ENCODE data around the gene GGT5. TPM values are rescaled to one million over a fixed set of nuclear protein-coding genes. Genes with fewer than 3 reads are reported as not detected.

GGT5 gene
- total and polyA plus RNA-seq, 2 of the 13 experiments (the other 11 are each of a cell fraction or from before 2014, with no cell fraction given) = 0.69 to 3.1 TPM

GRCh38 chr22:24270556-24271385, 25.9 kb upstream of the GGT5 start, which contains the start of gene SPECC1L (continued):
- peak; percentile 40; the same call in 1 of the 2 replicates for TF ChIP-seq GZF1 (CRISPR knock-in tag; IDR thresholded peaks at IDR 0.05)
- peak; percentile 96 for TF ChIP-seq ZNF138 (CRISPR knock-in tag; IDR thresholded peaks at IDR 0.05; ENCODE audit: low read depth)
- TF ChIP-seq, protein P1, sequence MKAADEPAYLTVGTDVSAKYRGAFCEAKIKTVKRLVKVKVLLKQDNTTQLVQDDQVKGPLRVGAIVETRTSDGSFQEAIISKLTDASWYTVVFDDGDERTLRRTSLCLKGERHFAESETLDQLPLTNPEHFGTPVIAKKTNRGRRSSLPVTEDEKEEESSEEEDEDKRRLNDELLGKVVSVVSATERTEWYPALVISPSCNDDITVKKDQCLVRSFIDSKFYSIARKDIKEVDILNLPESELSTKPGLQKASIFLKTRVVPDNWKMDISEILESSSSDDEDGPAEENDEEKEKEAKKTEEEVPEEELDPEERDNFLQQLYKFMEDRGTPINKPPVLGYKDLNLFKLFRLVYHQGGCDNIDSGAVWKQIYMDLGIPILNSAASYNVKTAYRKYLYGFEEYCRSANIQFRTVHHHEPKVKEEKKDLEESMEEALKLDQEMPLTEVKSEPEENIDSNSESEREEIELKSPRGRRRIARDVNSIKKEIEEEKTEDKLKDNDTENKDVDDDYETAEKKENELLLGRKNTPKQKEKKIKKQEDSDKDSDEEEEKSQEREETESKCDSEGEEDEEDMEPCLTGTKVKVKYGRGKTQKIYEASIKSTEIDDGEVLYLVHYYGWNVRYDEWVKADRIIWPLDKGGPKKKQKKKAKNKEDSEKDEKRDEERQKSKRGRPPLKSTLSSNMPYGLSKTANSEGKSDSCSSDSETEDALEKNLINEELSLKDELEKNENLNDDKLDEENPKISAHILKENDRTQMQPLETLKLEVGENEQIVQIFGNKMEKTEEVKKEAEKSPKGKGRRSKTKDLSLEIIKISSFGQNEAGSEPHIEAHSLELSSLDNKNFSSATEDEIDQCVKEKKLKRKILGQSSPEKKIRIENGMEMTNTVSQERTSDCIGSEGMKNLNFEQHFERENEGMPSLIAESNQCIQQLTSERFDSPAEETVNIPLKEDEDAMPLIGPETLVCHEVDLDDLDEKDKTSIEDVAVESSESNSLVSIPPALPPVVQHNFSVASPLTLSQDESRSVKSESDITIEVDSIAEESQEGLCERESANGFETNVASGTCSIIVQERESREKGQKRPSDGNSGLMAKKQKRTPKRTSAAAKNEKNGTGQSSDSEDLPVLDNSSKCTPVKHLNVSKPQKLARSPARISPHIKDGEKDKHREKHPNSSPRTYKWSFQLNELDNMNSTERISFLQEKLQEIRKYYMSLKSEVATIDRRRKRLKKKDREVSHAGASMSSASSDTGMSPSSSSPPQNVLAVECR (CRISPR knock-in tag; IDR thresholded peaks at IDR 0.05; ENCODE audit: borderline replicate concordance) = peak; percentile 86; the same call in 1 of the 2 replicates
- peak; percentile 92 for TF ChIP-seq ZSCAN21 (CRISPR knock-in tag; IDR thresholded peaks at IDR 0.05; ENCODE audit: borderline replicate concordance)
- peak; percentile 69 for TF ChIP-seq MED1 (CRISPR knock-in tag; IDR thresholded peaks at IDR 0.05)
- TF ChIP-seq TOPORS (CRISPR knock-in tag; IDR thresholded peaks at IDR 0.05) = no peak; the same call in 1 of the 2 replicates
- TF ChIP-seq HOXA5 (CRISPR knock-in tag; IDR thresholded peaks at IDR 0.05) = peak; percentile 20; the same call in 1 of the 2 replicates
- peak; percentile 91; the same call in 1 of the 2 replicates for TF ChIP-seq KLF12 (CRISPR knock-in tag; IDR thresholded peaks at IDR 0.05; ENCODE audit: borderline replicate concordance)
- TF ChIP-seq NR3C1 (CRISPR knock-in tag; IDR thresholded peaks at IDR 0.05) = no peak
- TF ChIP-seq RARA (CRISPR knock-in tag; IDR thresholded peaks at IDR 0.05) = peak; percentile 15; the same call in 1 of the 2 replicates
- TF ChIP-seq, protein P2, sequence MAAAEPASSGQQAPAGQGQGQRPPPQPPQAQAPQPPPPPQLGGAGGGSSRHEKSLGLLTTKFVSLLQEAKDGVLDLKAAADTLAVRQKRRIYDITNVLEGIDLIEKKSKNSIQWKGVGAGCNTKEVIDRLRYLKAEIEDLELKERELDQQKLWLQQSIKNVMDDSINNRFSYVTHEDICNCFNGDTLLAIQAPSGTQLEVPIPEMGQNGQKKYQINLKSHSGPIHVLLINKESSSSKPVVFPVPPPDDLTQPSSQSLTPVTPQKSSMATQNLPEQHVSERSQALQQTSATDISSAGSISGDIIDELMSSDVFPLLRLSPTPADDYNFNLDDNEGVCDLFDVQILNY (CRISPR knock-in tag; conservative IDR thresholded peaks at IDR 0.05) = no peak; the same call in 1 of the 2 replicates
- TF ChIP-seq, protein P3, sequence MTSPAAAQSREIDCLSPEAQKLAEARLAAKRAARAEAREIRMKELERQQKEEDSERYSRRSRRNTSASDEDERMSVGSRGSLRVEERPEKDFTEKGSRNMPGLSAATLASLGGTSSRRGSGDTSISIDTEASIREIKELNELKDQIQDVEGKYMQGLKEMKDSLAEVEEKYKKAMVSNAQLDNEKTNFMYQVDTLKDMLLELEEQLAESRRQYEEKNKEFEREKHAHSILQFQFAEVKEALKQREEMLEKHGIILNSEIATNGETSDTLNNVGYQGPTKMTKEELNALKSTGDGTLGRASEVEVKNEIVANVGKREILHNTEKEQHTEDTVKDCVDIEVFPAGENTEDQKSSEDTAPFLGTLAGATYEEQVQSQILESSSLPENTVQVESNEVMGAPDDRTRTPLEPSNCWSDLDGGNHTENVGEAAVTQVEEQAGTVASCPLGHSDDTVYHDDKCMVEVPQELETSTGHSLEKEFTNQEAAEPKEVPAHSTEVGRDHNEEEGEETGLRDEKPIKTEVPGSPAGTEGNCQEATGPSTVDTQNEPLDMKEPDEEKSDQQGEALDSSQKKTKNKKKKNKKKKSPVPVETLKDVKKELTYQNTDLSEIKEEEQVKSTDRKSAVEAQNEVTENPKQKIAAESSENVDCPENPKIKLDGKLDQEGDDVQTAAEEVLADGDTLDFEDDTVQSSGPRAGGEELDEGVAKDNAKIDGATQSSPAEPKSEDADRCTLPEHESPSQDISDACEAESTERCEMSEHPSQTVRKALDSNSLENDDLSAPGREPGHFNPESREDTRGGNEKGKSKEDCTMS (CRISPR knock-in tag; conservative IDR thresholded peaks at IDR 0.05) = no peak
- TF ChIP-seq ZNF546 (CRISPR knock-in tag; conservative IDR thresholded peaks at IDR 0.05) = peak; percentile 62; the same call in 1 of the 2 replicates
- TF ChIP-seq ZNF496 (CRISPR knock-in tag; IDR thresholded peaks at IDR 0.05; ENCODE audit: insufficient replicate concordance) = no peak
- no peak for TF ChIP-seq ZNF12 (CRISPR knock-in tag; IDR thresholded peaks at IDR 0.05)
- TF ChIP-seq GABPA (IDR thresholded peaks at IDR 0.05; ENCODE audit: low read depth, low read length) = no peak
- TF ChIP-seq GABPA (CRISPR knock-in tag; IDR thresholded peaks at IDR 0.05; ENCODE audit: low read depth) = no peak
- TF ChIP-seq, protein P4, sequence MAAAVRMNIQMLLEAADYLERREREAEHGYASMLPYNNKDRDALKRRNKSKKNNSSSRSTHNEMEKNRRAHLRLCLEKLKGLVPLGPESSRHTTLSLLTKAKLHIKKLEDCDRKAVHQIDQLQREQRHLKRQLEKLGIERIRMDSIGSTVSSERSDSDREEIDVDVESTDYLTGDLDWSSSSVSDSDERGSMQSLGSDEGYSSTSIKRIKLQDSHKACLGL (CRISPR knock-in tag; IDR thresholded peaks at IDR 0.05) = peak; percentile 78
- TF ChIP-seq ZNF468 (CRISPR knock-in tag; IDR thresholded peaks at IDR 0.05) = 0 out of 2 replicates have a peak, but pooled peaks have one; percentile 50
- TF ChIP-seq, protein P5, sequence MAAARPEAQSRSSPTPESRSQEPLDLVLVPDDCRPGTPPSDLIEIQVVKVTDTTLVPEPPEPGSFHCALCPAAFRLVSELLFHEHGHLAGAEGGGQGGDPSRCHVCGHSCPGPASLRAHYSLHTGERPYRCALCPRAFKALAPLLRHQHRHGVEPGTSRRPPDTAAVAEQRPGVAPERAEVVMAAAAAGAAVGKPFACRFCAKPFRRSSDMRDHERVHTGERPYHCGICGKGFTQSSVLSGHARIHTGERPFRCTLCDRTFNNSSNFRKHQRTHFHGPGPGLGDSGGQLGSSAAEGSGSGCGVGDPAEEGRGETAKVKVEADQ (CRISPR knock-in tag; IDR thresholded peaks at IDR 0.05; ENCODE audit: borderline replicate concordance) = no peak

Measured in HepG2 (cell line).